Endodermal cell (in vitro differentiated cells): Measurements from ENCODE around the gene ABCD1. TPM values are rescaled to one million over a fixed set of nuclear protein-coding genes. Genes with fewer than 3 reads are reported as not detected.
"Not testable (repeated sequence)": the region's sequence is repeated elsewhere in the genome, so short reads cannot be mapped to it uniquely, and the experiment has no call there.

Experiments
- DNase-seq: peaks from one replicate; pipeline ENCODE4 v3.0.0-alpha.2; 2017
- H3K27ac ChIP-seq: 2 replicates; pipeline ENCODE4 v1.5.1; 2013; ENCODE audit warnings: mild to moderate bottlenecking, low read depth, low read length, moderate library complexity
- H3K27me3 ChIP-seq: 2 replicates; pipeline ENCODE4 v1.6.1; 2013; ENCODE audit warnings: mild to moderate bottlenecking, low read length, moderate library complexity; ENCODE audit not compliant: insufficient read depth, control insufficient read depth, poor library complexity, severe bottlenecking
- H3K36me3 ChIP-seq: 2 replicates; pipeline ENCODE4 v1.7.0; 2013; ENCODE audit warnings: mild to moderate bottlenecking, low read length, moderate library complexity; ENCODE audit not compliant: control insufficient read depth, insufficient read depth
- H3K4me1 ChIP-seq: one replicate; pipeline ENCODE4 v1.7.0; 2013; ENCODE audit warnings: low read length; ENCODE audit not compliant: control insufficient read depth, insufficient read depth
- H3K4me3 ChIP-seq: 2 replicates; pipeline ENCODE4 v1.5.1; 2013; ENCODE audit warnings: mild to moderate bottlenecking, low read length, moderate library complexity
- H3K9ac ChIP-seq: 2 replicates; pipeline ENCODE4 v1.6.1; 2013; ENCODE audit warnings: mild to moderate bottlenecking, low read length, moderate library complexity; ENCODE audit not compliant: poor library complexity, severe bottlenecking; ENCODE audit errors: extremely low read depth
- H3K9me3 ChIP-seq: 2 replicates; pipeline ENCODE4 v1.6.1; 2013; ENCODE audit warnings: mild to moderate bottlenecking, low read length, moderate library complexity; ENCODE audit not compliant: control insufficient read depth
- H3K27ac Mint-ChIP-seq: 2 replicates; pipeline ENCODE4 v1.8.0; 2020; ENCODE audit warnings: mixed read lengths
- H3K27me3 Mint-ChIP-seq: 2 replicates; pipeline ENCODE4 v1.8.0; 2021; ENCODE audit warnings: mild to moderate bottlenecking, mixed read lengths; ENCODE audit not compliant: insufficient read depth
- H3K36me3 Mint-ChIP-seq: 2 replicates; pipeline ENCODE4 v1.8.0; 2020; ENCODE audit warnings: low read depth, mixed read lengths
- H3K4me1 Mint-ChIP-seq: 2 replicates; pipeline ENCODE4 v1.8.0; 2020; ENCODE audit warnings: mixed read lengths
- H3K4me3 Mint-ChIP-seq: 2 replicates; pipeline ENCODE4 v1.8.0; 2020; ENCODE audit warnings: mild to moderate bottlenecking, moderate library complexity, mixed read lengths
- H3K9me3 Mint-ChIP-seq: 2 replicates; pipeline ENCODE4 v1.8.0; 2020; ENCODE audit warnings: mild to moderate bottlenecking, mixed read lengths
- CTCF ChIP-seq: fragments of 200-600 bp; sonication (generic); conservative IDR thresholded peaks from 2 replicates; pipeline ENCODE4 v1.5.0; 2021; ENCODE audit warnings: antibody characterized with exemption, mild to moderate bottlenecking
- WGBS, 2 experiments: methylation state at CpG; one replicate each; pipeline versions ENCODE4 v1.1.5 to v1.1.7; 2013; ENCODE audit warnings: missing lambda C conversion rate in 2 of 2, mixed read lengths in 1 of 2; ENCODE audit not compliant: insufficient coverage in 1 of 2, insufficient read length in 1 of 2; 5-methylcytosine and 5-hydroxymethylcytosine counted together
- total RNA-seq, 2 donors: library from RNA; stranded (reverse); fragmentation: NEBNext Ultra II Directional in 1 of 2; extraction: Animal tissue kit (Norgen Biotek cat#: 25700) in 1 of 2; gene quantifications; 2 replicates in 1 of 2; 3 replicates in 1 of 2; pipeline ENCODE4 v1.2.1, GENCODE V29; 2021

Gene ABCD1
- total RNA-seq, 2 donors from 2014 or later, result 17.9 to 18.2 TPM

GRCh38 chrX:153697924-153698865 is 26.5 kb upstream of the ABCD1 start:
- Histone ChIP-seq H3K27me3 (no peaks in the 10 kb centered on the region), H3K9me3 (no peaks in the 10 kb centered on the region), H3K4me1 (no peaks in the 10 kb centered on the region), H3K27ac (no peak overlapping the region), H3K4me3 (no peak overlapping the region), H3K9ac (no peak overlapping the region), H3K36me3 (no peaks in the 10 kb centered on the region)
- Mint-ChIP-seq H3K4me1 (no peaks in the 10 kb centered on the region), H3K4me3 (no peak overlapping the region), H3K36me3 (peaks cover 11% of the 10 kb centered on the region), H3K9me3 (peaks cover 60% of the 10 kb centered on the region), H3K27ac (peak overlapping the region; percentile 7), H3K27me3 (no peaks in the 10 kb centered on the region)
- WGBS, 2 experiments, result 91% methylated on average over 11 of the region's 16 CpGs; no CpG with 5 or more reads in 1 of the 2 experiments
- TF ChIP-seq CTCF, result no peak
- DNase-seq, result no peak

- H3K36me3 ChIP-seq, H3K27ac Mint-ChIP-seq, H3K9me3 ChIP-seq, H3K9ac ChIP-seq, H3K4me1 ChIP-seq, H3K27me3 ChIP-seq, H3K27me3 Mint-ChIP-seq, H3K4me3 ChIP-seq, DNase-seq, H3K27ac ChIP-seq, H3K4me3 Mint-ChIP-seq, H3K4me1 Mint-ChIP-seq: not testable (repeated sequence)
- Mint-ChIP-seq H3K9me3 (peaks cover 60% of the 10 kb centered on the region), H3K36me3 (peaks cover 18% of the 10 kb centered on the region)
- 83 to 94% methylated on average over 2 to 12 of the region's 16 CpGs for WGBS, 2 experiments
Observed at GRCh38 chrX:153699210-153699783, 25.4 kb upstream of the ABCD1 start.

- not testable (repeated sequence) for H3K9me3 ChIP-seq, H3K4me3 ChIP-seq, H3K27ac Mint-ChIP-seq, H3K36me3 ChIP-seq, H3K4me3 Mint-ChIP-seq, H3K4me1 ChIP-seq, H3K27me3 Mint-ChIP-seq, H3K4me1 Mint-ChIP-seq, DNase-seq, H3K9ac ChIP-seq, H3K27me3 ChIP-seq, H3K27ac ChIP-seq
- WGBS, 2 experiments, result 83 to 93% methylated on average over 2 to 16 of the region's 18 CpGs
- Mint-ChIP-seq H3K9me3 (peaks cover 65% of the 10 kb centered on the region), H3K36me3 (peaks cover 18% of the 10 kb centered on the region)
Observed at GRCh38 chrX:153699784-153700371, 24.8 kb upstream of the ABCD1 start.
